ENCODE data around the gene LDLRAD3. TPM values are rescaled to one million over a fixed set of nuclear protein-coding genes. Genes with fewer than 3 reads are reported as not detected.

LDLRAD3 gene
- total RNA-seq, 1 donor from 2014 or later: 14.9 TPM

DNA sequence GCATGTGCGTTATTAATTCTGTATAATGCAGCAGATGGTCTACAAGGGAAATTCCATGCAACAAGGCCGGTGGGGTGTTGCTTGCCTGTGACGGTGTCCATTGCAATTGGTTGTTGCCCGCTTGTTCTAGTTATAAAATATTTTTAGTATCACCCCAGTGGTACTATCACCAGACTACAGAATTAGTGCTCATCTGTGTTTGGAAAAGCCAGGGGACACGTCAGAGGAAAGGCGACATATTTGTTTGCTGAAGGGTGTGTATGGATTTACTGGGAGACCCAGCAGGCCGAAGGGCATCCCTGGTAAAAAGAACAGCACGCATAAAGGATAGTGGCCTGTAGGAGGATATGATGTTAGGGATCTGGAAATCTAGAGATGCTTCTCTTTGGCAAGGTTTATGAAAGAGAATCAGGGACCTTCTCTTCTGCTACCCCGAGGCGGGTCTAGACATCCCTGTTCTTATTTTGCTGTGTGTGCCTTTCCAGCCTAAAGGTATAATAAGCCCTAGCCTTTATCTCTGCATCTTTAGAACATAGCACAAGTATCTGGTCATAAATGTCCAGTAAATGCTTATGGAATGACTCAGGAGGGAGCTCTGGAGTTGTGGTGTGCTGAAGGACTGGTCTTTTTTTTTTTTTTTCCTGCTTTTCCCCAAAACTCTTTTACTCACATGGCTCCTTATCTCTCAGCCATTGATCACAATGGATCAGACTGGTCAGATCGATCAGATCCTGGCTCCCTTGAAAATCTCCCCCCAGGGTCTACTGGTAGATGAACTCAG, 90.9 kb downstream of the LDLRAD3 start:
- peak; percentile 90 for DNase-seq (ENCODE audit: low read depth)
- no peaks in the 10 kb centered on the region for H3K27me3 Mint-ChIP-seq (ENCODE audit: low read depth, unreplicated experiment)
- FAIRE-seq: peak; percentile 82

GRCh38 chr11:36035454-36035853, 91.6 kb downstream of the LDLRAD3 start:
- H3K27ac Mint-ChIP-seq (ENCODE audit: unreplicated experiment): peak overlapping the region; percentile 88
- H4K20me1 ChIP-seq (ENCODE audit: insufficient read depth, low read length): peaks cover 3% of the 10 kb centered on the region
- no peaks in the 10 kb centered on the region for H3K27me3 Mint-ChIP-seq (ENCODE audit: low read depth, unreplicated experiment)
- no peaks in the 10 kb centered on the region for H3K27me3 ChIP-seq (ENCODE audit: insufficient read depth, low read length)
- no peak overlapping the region for H3K4me3 Mint-ChIP-seq (ENCODE audit: unreplicated experiment)
- no peak for DNase-seq (ENCODE audit: low read depth)
- no peak overlapping the region for H3K9ac ChIP-seq (ENCODE audit: low read length)
- H3K27ac ChIP-seq (ENCODE audit: low read depth, low read length): no peak overlapping the region
- H3K4me3 ChIP-seq (ENCODE audit: insufficient read depth, low read depth, low read length): no peak overlapping the region
- no peaks in the 10 kb centered on the region for H3K9me3 Mint-ChIP-seq (ENCODE audit: unreplicated experiment)
- no peak overlapping the region for H2AFZ ChIP-seq (ENCODE audit: low read depth, low read length)
- H3K79me2 ChIP-seq (ENCODE audit: insufficient read depth, low read length): no peaks in the 10 kb centered on the region
- peak overlapping the region; percentile 34 for H3K4me2 ChIP-seq (ENCODE audit: low read length)
- H3K4me1 ChIP-seq (ENCODE audit: insufficient read depth, low read length): peaks cover 18% of the 10 kb centered on the region
- TF ChIP-seq EZH2 (IDR thresholded peaks at IDR 0.05; ENCODE audit: insufficient read depth, low read length): no peak
- no peak for FAIRE-seq
- peaks cover 40% of the 10 kb centered on the region for H3K4me1 Mint-ChIP-seq (ENCODE audit: low read depth, unreplicated experiment)
- no peaks in the 10 kb centered on the region for H3K9me3 ChIP-seq (ENCODE audit: insufficient read depth, low read depth, low read length)
- H3K36me3 ChIP-seq (ENCODE audit: insufficient read depth, low read length): no peaks in the 10 kb centered on the region
- peaks cover 6% of the 10 kb centered on the region for H3K36me3 Mint-ChIP-seq (ENCODE audit: low read depth, unreplicated experiment)

More for the DNA sequence above, 90.9 kb downstream of the LDLRAD3 start:
- Mint-ChIP-seq H3K36me3 (ENCODE audit: low read depth, unreplicated experiment) (peaks cover 6% of the 10 kb centered on the region), H3K4me1 (ENCODE audit: low read depth, unreplicated experiment) (peaks cover 45% of the 10 kb centered on the region), H3K9me3 (ENCODE audit: unreplicated experiment) (no peaks in the 10 kb centered on the region), H3K27ac (ENCODE audit: unreplicated experiment) (peak overlapping the region; percentile 88), H3K4me3 (ENCODE audit: unreplicated experiment) (peak overlapping the region; percentile 24)
- Histone ChIP-seq H3K36me3 (ENCODE audit: insufficient read depth, low read length) (no peaks in the 10 kb centered on the region), H2AFZ (ENCODE audit: low read depth, low read length) (no peak overlapping the region), H3K9me3 (ENCODE audit: insufficient read depth, low read depth, low read length) (no peaks in the 10 kb centered on the region), H3K27ac (ENCODE audit: low read depth, low read length) (no peak overlapping the region), H3K27me3 (ENCODE audit: insufficient read depth, low read length) (no peaks in the 10 kb centered on the region), H3K9ac (ENCODE audit: low read length) (no peak overlapping the region), H3K79me2 (ENCODE audit: insufficient read depth, low read length) (no peaks in the 10 kb centered on the region), H4K20me1 (ENCODE audit: insufficient read depth, low read length) (peaks cover 6% of the 10 kb centered on the region), H3K4me1 (ENCODE audit: insufficient read depth, low read length) (peaks cover 18% of the 10 kb centered on the region), H3K4me3 (ENCODE audit: insufficient read depth, low read depth, low read length) (no peak overlapping the region), H3K4me2 (ENCODE audit: low read length) (peak overlapping the region; percentile 34)
- no peak for TF ChIP-seq CTCF (IDR thresholded peaks at IDR 0.05; ENCODE audit: insufficient read depth, low read depth, low read length)
- TF ChIP-seq EZH2 (IDR thresholded peaks at IDR 0.05; ENCODE audit: insufficient read depth, low read length): no peak

- FAIRE-seq: no peak
- no peak for DNase-seq (ENCODE audit: low read depth)
- peak overlapping the region; percentile 20 for H3K27ac Mint-ChIP-seq (ENCODE audit: unreplicated experiment)
- Histone ChIP-seq H4K20me1 (ENCODE audit: insufficient read depth, low read length) (no peaks in the 10 kb centered on the region), H3K36me3 (ENCODE audit: insufficient read depth, low read length) (no peaks in the 10 kb centered on the region), H3K4me2 (ENCODE audit: low read length) (no peak overlapping the region), H3K9me3 (ENCODE audit: insufficient read depth, low read depth, low read length) (no peaks in the 10 kb centered on the region), H3K4me3 (ENCODE audit: insufficient read depth, low read depth, low read length) (no peak overlapping the region), H3K79me2 (ENCODE audit: insufficient read depth, low read length) (no peaks in the 10 kb centered on the region), H3K27me3 (ENCODE audit: insufficient read depth, low read length) (no peaks in the 10 kb centered on the region), H2AFZ (ENCODE audit: low read depth, low read length) (no peak overlapping the region), H3K4me1 (ENCODE audit: insufficient read depth, low read length) (peaks cover 18% of the 10 kb centered on the region), H3K9ac (ENCODE audit: low read length) (no peak overlapping the region), H3K27ac (ENCODE audit: low read depth, low read length) (no peak overlapping the region)
- H3K4me1 Mint-ChIP-seq (ENCODE audit: low read depth, unreplicated experiment): peaks cover 35% of the 10 kb centered on the region
- no peaks in the 10 kb centered on the region for H3K9me3 Mint-ChIP-seq (ENCODE audit: unreplicated experiment)
- H3K4me3 Mint-ChIP-seq (ENCODE audit: unreplicated experiment): no peak overlapping the region
- TF ChIP-seq EZH2 (IDR thresholded peaks at IDR 0.05; ENCODE audit: insufficient read depth, low read length) (no peak), CTCF (IDR thresholded peaks at IDR 0.05; ENCODE audit: insufficient read depth, low read depth, low read length) (no peak)
- H3K36me3 Mint-ChIP-seq (ENCODE audit: low read depth, unreplicated experiment): peaks cover 6% of the 10 kb centered on the region
- no peaks in the 10 kb centered on the region for H3K27me3 Mint-ChIP-seq (ENCODE audit: low read depth, unreplicated experiment)
Observed at GRCh38 chr11:36035999-36036398, 92.1 kb downstream of the LDLRAD3 start.
